ENCODE results near the gene TUSC2. TPM values are rescaled to one million over a fixed set of nuclear protein-coding genes. Genes with fewer than 3 reads are reported as not detected.
"Not testable (repeated sequence)": the region's sequence is repeated elsewhere in the genome, so short reads cannot be mapped to it uniquely, and the experiment has no call there.

The TUSC2 gene
- polyA plus RNA-seq, 3 donors from 2014 or later = 42.9 to 70.4 (median 68.4) TPM

- DNase-seq = no peak
- no peak overlapping the region for H3K4me3 Mint-ChIP-seq
These were observed 39.5 kb downstream of the TUSC2 start for GRCh38 chr3:50288387-50289007.

DNA sequence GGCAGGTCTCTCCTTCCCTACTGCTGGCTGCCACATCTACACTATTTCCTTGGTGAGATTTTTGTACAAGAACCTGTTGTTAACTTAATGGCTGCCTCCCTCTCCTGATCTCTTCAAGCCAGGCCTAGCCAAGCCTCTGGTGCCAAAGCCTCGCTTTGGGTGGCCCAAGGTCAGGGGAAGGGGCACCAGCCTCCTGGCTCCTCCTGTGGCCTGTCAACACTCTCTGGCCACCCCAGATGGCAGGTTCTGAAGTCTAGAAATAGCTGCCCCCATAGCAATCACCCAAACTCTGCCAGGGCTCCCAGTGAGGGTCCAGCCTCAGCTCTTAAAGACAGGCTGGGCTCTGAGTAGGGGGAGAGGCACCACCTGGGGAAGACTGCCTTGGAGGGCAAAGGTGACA lies 40.8 kb downstream of the TUSC2 start:
- DNase-seq = no peak
- H3K9me3 Mint-ChIP-seq = no peaks in the 10 kb centered on the region
- H3K27me3 Mint-ChIP-seq (ENCODE audit: low read depth in 3 of 3) = peaks cover 0 to 3% (median 0%) of the 10 kb centered on the region in 3 donors
- peak overlapping the region in 1 of 6 donors; percentile 40 for H3K27ac Mint-ChIP-seq
- H3K4me1 Mint-ChIP-seq = peaks cover 8 to 9% of the 10 kb centered on the region in 2 donors
- H3K4me3 Mint-ChIP-seq = no peak overlapping the region
- peaks cover 0 to 15% (median 0%) of the 10 kb centered on the region in 3 donors for H3K36me3 Mint-ChIP-seq

More at GRCh38 chr3:50288387-50289007, 39.5 kb downstream of the TUSC2 start:
- Mint-ChIP-seq H3K27me3 (ENCODE audit: low read depth in 3 of 3) (peaks cover 0 to 7% (median 3%) of the 10 kb centered on the region in 3 donors), H3K36me3 (peaks cover 0 to 15% (median 0%) of the 10 kb centered on the region in 3 donors), H3K27ac (no peak overlapping the region), H3K9me3 (no peaks in the 10 kb centered on the region), H3K4me1 (peaks cover 16 to 19% of the 10 kb centered on the region in 2 donors)

GRCh38 chr3:50286322-50287227 lies 41.4 kb downstream of the TUSC2 start:
- H3K9me3 Mint-ChIP-seq = no peaks in the 10 kb centered on the region
- H3K4me3 Mint-ChIP-seq = no peak overlapping the region
- H3K27ac Mint-ChIP-seq = no peak overlapping the region
- peaks cover 0 to 15% (median 0%) of the 10 kb centered on the region in 3 donors for H3K36me3 Mint-ChIP-seq
- DNase-seq = no peak
- peaks cover 0 to 3% (median 1%) of the 10 kb centered on the region in 3 donors for H3K27me3 Mint-ChIP-seq (ENCODE audit: low read depth in 3 of 3)
- peaks cover 5 to 8% of the 10 kb centered on the region in 2 donors for H3K4me1 Mint-ChIP-seq

DNA sequence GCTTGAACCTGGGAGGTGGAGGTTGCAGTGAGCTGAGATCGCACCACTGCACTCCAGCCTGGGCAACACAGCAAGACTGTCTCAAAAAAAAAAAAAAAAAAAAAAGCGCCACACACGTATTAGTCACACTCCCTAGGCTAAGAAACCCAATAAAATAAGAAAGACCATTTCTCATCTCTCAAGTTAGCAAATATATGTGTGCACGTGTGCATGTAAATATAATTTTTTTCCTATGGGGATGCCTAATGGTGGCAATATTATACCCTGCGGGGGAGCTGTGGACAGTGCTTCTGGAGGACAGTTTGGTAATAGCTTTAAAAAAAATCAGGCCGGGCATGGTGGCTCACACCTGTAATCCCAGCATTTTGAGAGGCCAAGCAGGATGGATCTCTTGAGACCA lies 43.9 kb downstream of the TUSC2 start:
- peaks cover 0 to 12% (median 0%) of the 10 kb centered on the region in 3 donors for H3K36me3 Mint-ChIP-seq
- not testable (repeated sequence) for DNase-seq; H3K27me3 Mint-ChIP-seq (ENCODE audit: low read depth in 3 of 3); H3K27ac Mint-ChIP-seq; H3K4me1 Mint-ChIP-seq; H3K9me3 Mint-ChIP-seq; H3K4me3 Mint-ChIP-seq

GRCh38 chr3:50279255-50280016 lies 48.6 kb downstream of the TUSC2 start:
- Mint-ChIP-seq H3K27ac (no peak overlapping the region), H3K9me3 (no peaks in the 10 kb centered on the region), H3K27me3 (ENCODE audit: low read depth in 3 of 3) (peaks cover 7 to 16% (median 16%) of the 10 kb centered on the region in 3 donors), H3K36me3 (no peaks in the 10 kb centered on the region), H3K4me1 (peaks cover 8 to 9% of the 10 kb centered on the region in 2 donors), H3K4me3 (no peak overlapping the region)
- DNase-seq = no peak

- Mint-ChIP-seq H3K27ac (no peak within 1 kb of the TSS), H3K4me3 (no peak within 1 kb of the TSS), H3K36me3 (no peaks in the 10 kb centered on the region)
These were observed 49.2 kb downstream of the TUSC2 start, which contains the start of gene LSMEM2 for GRCh38 chr3:50278880-50279224. Gene LSMEM2, plus strand, starts transcription at chr3:50279087. Its CDS starts 27 bp downstream, at chr3:50279114.

DNA sequence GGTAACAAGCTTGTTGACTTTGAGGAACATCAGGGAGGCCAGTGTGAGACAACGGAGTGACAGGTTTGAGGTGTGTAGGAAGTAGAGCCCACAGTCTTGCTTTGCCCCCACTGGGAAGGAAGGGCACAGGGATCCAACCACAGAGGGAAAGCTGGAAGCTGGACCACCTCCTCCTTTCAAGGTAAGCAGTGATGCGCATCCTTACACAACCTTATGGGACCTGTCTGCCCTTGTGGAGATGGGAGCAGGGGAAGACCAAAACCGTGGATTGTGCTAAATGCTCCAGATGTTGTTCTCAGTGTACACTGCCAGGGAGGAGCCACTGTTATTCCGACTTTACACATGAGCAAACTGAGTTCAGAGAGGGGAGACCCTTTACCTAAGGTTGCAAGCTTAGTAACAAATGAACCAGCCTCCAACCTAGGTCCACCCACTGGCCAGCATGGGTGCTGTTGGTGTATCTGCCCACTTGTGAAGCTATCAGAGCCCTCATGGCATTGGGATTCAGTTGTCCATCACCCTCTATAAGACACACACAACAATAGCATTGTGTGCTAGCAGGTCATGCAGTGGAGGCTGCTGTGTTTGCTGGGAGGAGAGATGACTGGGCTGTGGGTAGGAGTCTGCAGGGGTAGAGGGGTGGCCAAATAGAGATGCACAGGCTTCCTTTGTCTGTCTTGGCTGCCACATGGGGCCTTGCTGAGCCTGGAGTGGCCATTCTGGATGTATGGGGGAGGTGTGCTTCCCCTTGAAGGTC lies 49.7 kb downstream of the TUSC2 start:
- H3K9me3 Mint-ChIP-seq = no peaks in the 10 kb centered on the region
- no peaks in the 10 kb centered on the region for H3K36me3 Mint-ChIP-seq
- no peak overlapping the region for H3K4me3 Mint-ChIP-seq
- peaks cover 11 to 22% (median 22%) of the 10 kb centered on the region in 3 donors for H3K27me3 Mint-ChIP-seq (ENCODE audit: low read depth in 3 of 3)
- DNase-seq = no peak
- no peak overlapping the region for H3K27ac Mint-ChIP-seq
- H3K4me1 Mint-ChIP-seq = peaks cover 12 to 15% of the 10 kb centered on the region in 2 donors

More at GRCh38 chr3:50278880-50279224, 49.2 kb downstream of the TUSC2 start, which contains the start of gene LSMEM2:
- no peak for DNase-seq
- peaks cover 12 to 15% of the 10 kb centered on the region in 2 donors for H3K4me1 Mint-ChIP-seq
- peaks cover 11 to 22% (median 21%) of the 10 kb centered on the region in 3 donors for H3K27me3 Mint-ChIP-seq (ENCODE audit: low read depth in 3 of 3)
- no peaks in the 10 kb centered on the region for H3K9me3 Mint-ChIP-seq

DNA sequence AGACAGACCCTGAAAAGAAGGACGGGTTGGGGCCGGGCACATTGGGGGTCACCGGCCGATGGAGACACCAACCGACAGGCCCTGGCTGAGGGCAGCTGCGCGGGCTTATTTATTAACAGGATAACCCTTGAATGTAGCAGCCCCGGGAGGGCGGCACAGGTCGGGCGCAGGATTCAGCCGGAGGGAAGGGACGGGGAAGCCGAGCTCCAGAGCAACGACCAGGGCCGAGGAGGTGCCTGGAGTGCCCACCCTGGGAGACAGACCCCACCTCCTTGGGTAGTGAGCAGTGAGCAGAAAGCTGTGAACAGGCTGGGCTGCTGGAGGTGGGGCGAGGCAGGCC lies 51.3 kb downstream of the TUSC2 start:
- Mint-ChIP-seq H3K27ac (no peak overlapping the region), H3K36me3 (no peaks in the 10 kb centered on the region), H3K9me3 (no peaks in the 10 kb centered on the region), H3K27me3 (ENCODE audit: low read depth in 3 of 3) (peaks cover 16 to 26% (median 24%) of the 10 kb centered on the region in 3 donors), H3K4me1 (peaks cover 18 to 21% of the 10 kb centered on the region in 2 donors), H3K4me3 (no peak overlapping the region)
- no peak for DNase-seq

DNA sequence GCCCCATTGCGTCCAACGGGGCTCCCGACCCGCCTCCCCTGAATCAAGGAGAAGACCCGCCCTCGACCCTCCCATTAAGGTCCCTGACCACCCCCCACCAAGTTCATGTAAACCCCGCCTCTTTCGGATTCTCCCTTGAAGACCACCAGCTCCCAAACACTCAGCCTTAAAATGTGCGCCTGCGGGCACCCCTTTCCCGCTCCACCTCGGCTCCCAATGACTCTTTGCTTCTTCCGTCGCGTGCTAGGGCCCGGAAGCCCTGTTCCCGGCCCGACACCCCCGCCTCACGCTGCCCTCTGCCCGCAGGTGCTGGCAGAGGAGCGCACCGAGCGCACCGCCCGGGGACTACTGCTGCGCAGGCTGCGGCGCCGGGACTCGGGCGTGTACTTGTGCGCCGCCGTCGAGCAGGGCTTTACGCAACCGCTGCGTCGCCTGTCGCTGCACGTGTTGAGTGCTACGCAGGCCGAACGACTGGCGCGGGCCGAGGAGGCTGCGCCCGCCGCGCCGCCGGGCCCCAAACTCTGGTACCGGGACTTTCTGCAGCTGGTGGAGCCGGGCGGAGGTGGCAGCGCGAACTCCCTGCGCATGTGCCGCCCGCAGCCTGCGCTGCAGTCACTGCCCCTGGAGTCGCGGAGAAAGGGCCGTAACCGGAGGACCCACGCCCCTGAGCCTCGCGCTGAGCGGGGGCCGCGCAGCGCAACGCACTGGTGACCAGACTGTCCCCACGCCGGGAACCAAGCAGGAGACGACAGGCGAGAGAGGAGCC lies 51.8 kb downstream of the TUSC2 start:
- DNase-seq = no peak
- Mint-ChIP-seq H3K4me1 (peaks cover 21% of the 10 kb centered on the region in 2 donors), H3K9me3 (no peaks in the 10 kb centered on the region), H3K27me3 (ENCODE audit: low read depth in 3 of 3) (peaks cover 16 to 26% (median 24%) of the 10 kb centered on the region in 3 donors), H3K4me3 (peak overlapping the region in 1 of 5 donors; percentile 25), H3K36me3 (no peaks in the 10 kb centered on the region), H3K27ac (no peak overlapping the region)

DNA sequence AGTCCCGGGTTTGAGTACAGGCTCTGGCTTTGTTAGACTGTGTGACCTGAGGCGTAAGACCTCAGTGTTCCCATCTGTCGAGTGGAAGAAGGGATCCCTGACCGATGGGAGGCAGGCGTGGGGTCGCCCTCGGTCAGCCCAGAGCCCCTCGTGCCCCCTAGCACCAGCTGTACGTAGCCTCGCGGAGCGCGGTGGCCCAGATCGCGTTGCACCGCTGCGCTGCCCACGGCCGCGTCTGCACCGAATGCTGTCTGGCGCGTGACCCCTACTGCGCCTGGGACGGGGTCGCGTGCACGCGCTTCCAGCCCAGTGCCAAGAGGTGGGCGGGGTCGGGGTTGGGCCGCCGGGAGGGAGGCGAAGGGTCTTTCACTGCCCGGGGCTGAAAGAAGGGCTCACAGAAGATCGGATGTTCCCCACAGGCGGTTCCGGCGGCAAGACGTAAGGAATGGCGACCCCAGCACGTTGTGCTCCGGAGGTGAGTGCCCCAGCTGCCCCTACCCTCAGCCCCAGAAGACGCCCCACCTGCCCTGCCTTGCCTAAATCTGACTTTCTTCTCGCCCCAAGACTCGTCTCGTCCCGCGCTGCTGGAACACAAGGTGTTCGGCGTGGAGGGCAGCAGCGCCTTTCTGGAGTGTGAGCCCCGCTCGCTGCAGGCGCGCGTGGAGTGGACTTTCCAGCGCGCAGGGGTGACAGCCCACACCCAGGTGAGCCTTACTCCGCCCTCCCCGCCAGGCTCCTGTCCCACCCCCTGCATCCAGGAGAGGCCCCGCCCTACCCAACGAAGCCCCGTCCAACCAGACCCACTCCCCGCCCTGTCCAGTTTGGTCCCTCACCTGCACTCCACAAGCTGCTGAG lies 52.7 kb downstream of the TUSC2 start:
- no peak for DNase-seq
- Mint-ChIP-seq H3K27me3 (ENCODE audit: low read depth in 3 of 3) (peaks cover 16 to 26% (median 24%) of the 10 kb centered on the region in 3 donors), H3K4me1 (peaks cover 21% of the 10 kb centered on the region in 2 donors), H3K9me3 (no peaks in the 10 kb centered on the region), H3K36me3 (no peaks in the 10 kb centered on the region), H3K4me3 (peak overlapping the region in 2 of 5 donors; percentile 25 to 33), H3K27ac (no peak overlapping the region)

Measured in immature natural killer cell (primary cell).